Aorta (tissue), 5 donors: ENCODE measurements around the gene CAPN8. TPM values are rescaled to one million over a fixed set of nuclear protein-coding genes. Genes with fewer than 3 reads are reported as not detected.

Source experiments
- ATAC-seq: fragments of 200-7000 bp; cut with Tn5 transposase; one replicate; pipeline ENCODE4 v1.9.1; 2022; ENCODE audit warnings: moderate library complexity; ENCODE audit not compliant: low FRiP score
- DNase-seq, 2 donors: peaks; one replicate each; pipeline ENCODE4 v3.0.0-alpha.2; 2020
- H3K27ac ChIP-seq, 2 donors: one replicate each; pipeline ENCODE4 v1.5.1; 2013; ENCODE audit warnings: low read length in 2 of 2, mild to moderate bottlenecking in 2 of 2, moderate library complexity in 2 of 2, control low read depth in 1 of 2, inconsistent platforms in 1 of 2, low read depth in 1 of 2
- H3K27me3 ChIP-seq, 2 donors: one replicate each; pipeline ENCODE4 v1.6.1; 2013; ENCODE audit warnings: control low read depth in 1 of 2, low read length in 1 of 2, mild to moderate bottlenecking in 1 of 2, moderate library complexity in 1 of 2; ENCODE audit not compliant: insufficient read depth in 2 of 2, control insufficient read depth in 1 of 2
- H3K36me3 ChIP-seq, 2 donors: one replicate each; pipeline ENCODE4 v1.6.1; 2013; ENCODE audit warnings: control low read depth in 1 of 2, low read length in 1 of 2, mild to moderate bottlenecking in 1 of 2; ENCODE audit not compliant: insufficient read depth in 2 of 2, control insufficient read depth in 1 of 2
- H3K4me1 ChIP-seq, 2 donors: one replicate each; pipeline ENCODE4 v1.6.1; 2013; ENCODE audit warnings: low read length in 2 of 2, control low read depth in 1 of 2, mild to moderate bottlenecking in 1 of 2, moderate library complexity in 1 of 2; ENCODE audit not compliant: insufficient read depth in 2 of 2, control insufficient read depth in 1 of 2
- H3K4me3 ChIP-seq, 2 donors: one replicate each; pipeline ENCODE4 v1.5.1; 2013; ENCODE audit warnings: low read length in 2 of 2, control low read depth in 1 of 2, mild to moderate bottlenecking in 1 of 2
- H3K9me3 ChIP-seq: one replicate; pipeline ENCODE4 v1.6.1; 2013; ENCODE audit warnings: mild to moderate bottlenecking, low read length; ENCODE audit not compliant: control insufficient read depth
- WGBS, 2 donors: extraction: QIAGEN DNeasy Blood & Tissue Kit; methylation state at CpG; one replicate each; pipeline ENCODE4 v1.1.7; 2013; 5-methylcytosine and 5-hydroxymethylcytosine counted together
- intact Hi-C, 2 donors: fragments of 100-400 bp; cut with DNase I; formaldehyde crosslinking; loops; one replicate each; pipeline versions ENCODE4 v1.14.2 to v1.15.0; 2022
- polyA plus RNA-seq, 2 donors: library from polyadenylated mRNA; stranded (reverse); fragments of 200-250 nt; gene quantifications; one replicate each; pipeline ENCODE4 v1.2.3, GENCODE V29; 2013
- total RNA-seq, 2 donors: library from RNA; stranded (reverse); fragmentation: NEBNext Ultra II Directional; extraction: Animal tissue kit (Norgen Biotek cat#: 25700); gene quantifications; one replicate each; pipeline ENCODE4 v1.2.1, GENCODE V29; 2021
- donor health status: healthy with polysubstance abuse.
- donor health status: Bipolar disorder and iron deficiency.
- donor health status: DM: no; HTN: no; CAD: no.
- donor health status: DM: no; HTN: no; CAD: no.
- donor health status: DM: yes; HTN: yes; CAD: no.

Gene CAPN8
- total and polyA plus RNA-seq, 4 donors: 0.33 to 2.9 (median 0.45) TPM; not detected in 1

DNA sequence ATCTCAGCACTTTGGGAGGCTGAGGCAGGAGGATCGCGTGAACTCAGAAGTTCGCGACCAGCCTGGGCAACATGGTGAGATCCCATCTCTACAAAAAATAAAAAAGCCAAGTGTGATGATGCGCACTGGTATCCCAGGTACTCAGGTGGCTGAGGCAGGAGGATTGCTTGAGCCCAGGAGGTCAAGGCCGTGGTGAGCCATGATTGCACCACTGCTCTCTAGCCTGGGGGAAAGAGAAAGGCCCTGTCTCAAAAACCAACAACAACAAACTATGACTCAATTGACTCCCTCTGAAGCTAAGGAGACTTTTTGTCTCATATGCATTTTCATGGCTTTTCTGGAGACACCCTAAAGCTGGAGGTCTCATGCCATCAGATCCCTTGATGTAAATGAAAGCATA is 153.4 kb downstream of the CAPN8 start:
- H3K27me3 ChIP-seq: no peaks in the 10 kb centered on the region
- 87 to 88% methylated on average over 6 of the region's 6 CpGs for WGBS, 2 donors
- H3K4me3 ChIP-seq: no peak overlapping the region
- H3K9me3 ChIP-seq: no peaks in the 10 kb centered on the region
- intact Hi-C loops: no loop called here
- H3K36me3 ChIP-seq: no peaks in the 10 kb centered on the region
- no peaks in the 10 kb centered on the region for H3K4me1 ChIP-seq
- DNase-seq (no peak), ATAC-seq (no peak)
- H3K27ac ChIP-seq: no peak overlapping the region

- DNase-seq: no peak
- Histone ChIP-seq H3K36me3 (no peaks in the 10 kb centered on the region), H3K9me3 (no peaks in the 10 kb centered on the region), H3K27me3 (no peaks in the 10 kb centered on the region), H3K4me3 (no peak overlapping the region), H3K4me1 (no peaks in the 10 kb centered on the region), H3K27ac (no peak overlapping the region)
- ATAC-seq: no peak
- 78 to 81% methylated on average over 7 of the region's 7 CpGs for WGBS, 2 donors
- intact Hi-C loops: no loop called here
Observed at GRCh38 chr1:223508796-223509195, 156.7 kb downstream of the CAPN8 start.

- no peaks in the 10 kb centered on the region for H3K9me3 ChIP-seq
- H3K4me3 ChIP-seq: no peak overlapping the region
- 93 to 95% methylated on average over 4 of the region's 4 CpGs for WGBS, 2 donors
- no peaks in the 10 kb centered on the region for H3K4me1 ChIP-seq
- intact Hi-C loops: no loop called here
- ATAC-seq (no peak), DNase-seq (no peak)
- H3K27ac ChIP-seq: no peak overlapping the region
- no peaks in the 10 kb centered on the region for H3K36me3 ChIP-seq
- no peaks in the 10 kb centered on the region for H3K27me3 ChIP-seq
Observed at GRCh38 chr1:223504741-223505140, 160.8 kb downstream of the CAPN8 start.

- ATAC-seq (no peak), DNase-seq (no peak)
- no peaks in the 10 kb centered on the region for H3K9me3 ChIP-seq
- H3K4me1 ChIP-seq: no peaks in the 10 kb centered on the region
- no peak overlapping the region for H3K27ac ChIP-seq
- no peaks in the 10 kb centered on the region for H3K27me3 ChIP-seq
- H3K36me3 ChIP-seq: no peaks in the 10 kb centered on the region
- no peak overlapping the region for H3K4me3 ChIP-seq
- WGBS, 2 donors: 77 to 85% methylated on average over 4 of the region's 4 CpGs
- intact Hi-C loops: no loop called here
Observed at GRCh38 chr1:223503348-223503747, 162.2 kb downstream of the CAPN8 start.

DNA sequence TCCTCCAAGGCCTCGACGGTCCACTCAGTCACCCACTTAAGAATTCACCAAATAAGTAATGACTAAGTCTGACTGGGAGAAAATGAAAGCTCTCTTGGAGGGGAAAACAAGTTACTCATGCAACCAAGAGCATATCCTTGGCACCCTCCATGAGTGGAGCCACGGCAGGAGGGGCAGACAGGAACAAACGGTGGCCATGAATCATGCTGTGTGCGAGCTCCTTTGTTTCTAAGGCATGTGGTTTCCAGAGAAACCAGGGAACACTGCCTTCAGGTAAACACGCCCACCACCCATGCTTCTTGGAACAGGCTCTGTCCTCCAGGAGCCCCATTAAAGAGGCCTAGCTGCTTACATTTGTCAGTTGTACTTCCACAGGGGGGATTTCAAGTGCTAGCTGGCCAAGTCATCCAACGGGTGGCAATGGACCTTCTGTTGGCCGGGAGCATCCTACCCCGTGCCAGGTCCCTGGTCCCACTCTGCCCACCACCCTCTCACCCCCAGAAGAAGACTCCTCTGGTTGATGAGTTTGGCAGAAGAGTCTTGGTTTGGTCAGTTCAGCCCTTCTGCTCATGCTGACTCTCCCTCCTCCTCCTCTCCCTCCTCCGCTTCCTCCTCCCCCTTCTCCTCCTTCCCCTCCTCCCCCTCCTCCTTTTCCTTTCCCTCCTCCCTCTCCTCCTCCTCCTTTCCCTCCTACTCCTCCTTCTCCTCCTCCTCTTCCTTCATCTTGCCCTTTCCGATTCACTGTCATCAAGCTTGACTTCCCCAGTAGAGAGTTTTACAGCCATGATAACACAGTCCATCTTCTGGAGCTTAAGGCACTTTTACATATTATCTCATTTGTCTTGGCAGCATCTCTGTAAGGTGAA is 164.7 kb downstream of the CAPN8 start:
- no peaks in the 10 kb centered on the region for H3K4me1 ChIP-seq
- no peak overlapping the region for H3K4me3 ChIP-seq
- no peaks in the 10 kb centered on the region for H3K36me3 ChIP-seq
- H3K27ac ChIP-seq: no peak overlapping the region
- peak in 1 of 2 donors; percentile 77 for DNase-seq
- H3K27me3 ChIP-seq: no peaks in the 10 kb centered on the region
- intact Hi-C loops: no loop called here
- H3K9me3 ChIP-seq: no peaks in the 10 kb centered on the region
- peak; percentile 28 for ATAC-seq
- 52 to 53% methylated on average over 11 of the region's 11 CpGs for WGBS, 2 donors

GRCh38 chr1:223496883-223497282 is 168.6 kb downstream of the CAPN8 start:
- 91 to 95% methylated on average over 6 of the region's 6 CpGs for WGBS, 2 donors
- DNase-seq (no peak), ATAC-seq (no peak)
- Histone ChIP-seq H3K4me1 (no peaks in the 10 kb centered on the region), H3K9me3 (no peaks in the 10 kb centered on the region), H3K4me3 (no peak overlapping the region), H3K27ac (no peak overlapping the region), H3K36me3 (no peaks in the 10 kb centered on the region), H3K27me3 (no peaks in the 10 kb centered on the region)
- intact Hi-C loops: no loop called here

DNA sequence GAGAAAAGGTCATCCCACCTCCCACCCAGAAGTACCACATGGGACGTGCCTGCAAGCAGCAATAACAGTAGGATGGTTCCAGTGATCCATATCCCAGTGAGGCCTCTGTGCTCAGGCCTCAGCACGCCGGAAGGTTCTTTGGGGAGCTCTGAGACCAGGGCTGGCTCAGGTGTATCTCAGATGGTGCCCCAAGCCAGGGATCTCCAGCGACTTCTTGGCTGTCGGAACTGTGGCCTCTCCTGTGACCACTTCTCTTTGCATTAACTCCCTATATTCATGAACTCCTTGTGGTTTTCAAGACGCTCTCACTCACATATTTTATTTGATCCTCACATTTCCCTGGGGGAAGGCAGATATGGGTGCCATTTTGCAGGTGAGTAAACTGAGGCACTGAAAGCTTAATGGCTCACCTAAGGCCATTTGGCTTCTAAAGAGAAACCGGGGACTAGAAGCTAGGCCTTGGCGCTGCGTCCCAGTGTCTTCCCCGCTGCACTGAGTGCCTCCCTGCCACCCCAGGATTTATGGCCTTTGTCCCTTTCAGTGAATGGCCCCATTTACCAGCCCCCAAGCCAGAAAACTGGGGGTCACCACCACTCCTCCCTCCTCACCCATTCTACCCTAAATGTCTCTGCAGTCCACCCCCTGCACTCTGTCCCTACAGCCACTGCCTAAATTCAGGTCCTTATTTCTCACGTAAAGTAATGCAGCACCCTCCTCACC is 170.4 kb downstream of the CAPN8 start:
- DNase-seq (peak in 1 of 2 donors; percentile 51), ATAC-seq (no peak)
- intact Hi-C loops: no loop called here
- Histone ChIP-seq H3K27ac (no peak overlapping the region), H3K4me1 (no peaks in the 10 kb centered on the region), H3K36me3 (no peaks in the 10 kb centered on the region), H3K9me3 (no peaks in the 10 kb centered on the region), H3K4me3 (no peak overlapping the region), H3K27me3 (no peaks in the 10 kb centered on the region)
- WGBS, 2 donors: 89 to 93% methylated on average over 11 of the region's 11 CpGs

GRCh38 chr1:223492044-223492443 is 173.5 kb downstream of the CAPN8 start:
- Histone ChIP-seq H3K4me3 (no peak overlapping the region), H3K27me3 (no peaks in the 10 kb centered on the region), H3K9me3 (no peaks in the 10 kb centered on the region), H3K4me1 (no peaks in the 10 kb centered on the region), H3K36me3 (no peaks in the 10 kb centered on the region), H3K27ac (no peak overlapping the region)
- intact Hi-C loops: no loop called here
- WGBS, 2 donors: 49% methylated on average over 7 of the region's 7 CpGs
- ATAC-seq (no peak), DNase-seq (peak in 1 of 2 donors; percentile 43)
